HEK293 (cell line): ENCODE data around the gene RPL10.

Experiments
- EGR2 ChIP-seq: fragments of 450-650 bp; formaldehyde crosslinking; IDR thresholded peaks from 2 replicates; pipeline ENCODE4 v1.5.1; 2016; ENCODE audit warnings: low read depth, missing biosample characterization, missing genetic modification characterization
- FEZF1 ChIP-seq: fragments of 450-650 bp; formaldehyde crosslinking; IDR thresholded peaks from 2 replicates; pipeline ENCODE4 v1.5.1; 2016; ENCODE audit warnings: missing biosample characterization, missing genetic modification characterization
- GLI2 ChIP-seq: fragments of 450-650 bp; formaldehyde crosslinking; IDR thresholded peaks from 2 replicates; pipeline ENCODE4; 2017; ENCODE audit warnings: missing biosample characterization, missing genetic modification characterization, low read depth, borderline replicate concordance
- GLIS2 ChIP-seq: fragments of 450-650 bp; formaldehyde crosslinking; IDR thresholded peaks from 2 replicates; pipeline ENCODE4 v1.5.1; 2016; ENCODE audit warnings: missing biosample characterization, missing genetic modification characterization
- OVOL3 ChIP-seq: fragments of 450-650 bp; formaldehyde crosslinking; IDR thresholded peaks from 2 replicates; pipeline ENCODE4 v1.5.1; 2016; ENCODE audit warnings: missing biosample characterization, missing genetic modification characterization
- WT1 ChIP-seq: fragments of 450-650 bp; formaldehyde crosslinking; IDR thresholded peaks from 2 replicates; pipeline ENCODE4 v1.5.1; 2016; ENCODE audit warnings: missing biosample characterization, missing genetic modification characterization
- ZBTB6 ChIP-seq: fragments of 450-650 bp; formaldehyde crosslinking; IDR thresholded peaks from 2 replicates; pipeline ENCODE4 v1.5.1; 2017; ENCODE audit warnings: missing biosample characterization, missing genetic modification characterization
- ZFP41 ChIP-seq: fragments of 450-650 bp; formaldehyde crosslinking; IDR thresholded peaks from 2 replicates; pipeline ENCODE4 v1.5.1; 2016; ENCODE audit warnings: missing biosample characterization, missing genetic modification characterization, borderline replicate concordance
- ZNF19 ChIP-seq: fragments of 450-650 bp; formaldehyde crosslinking; IDR thresholded peaks from 2 replicates; pipeline ENCODE4; 2016; ENCODE audit warnings: missing biosample characterization, missing genetic modification characterization, low read depth
- ZNF211 ChIP-seq: fragments of 450-650 bp; formaldehyde crosslinking; IDR thresholded peaks from 2 replicates; pipeline ENCODE4 v1.5.1; 2016; ENCODE audit warnings: low read depth, missing biosample characterization, missing genetic modification characterization
- ZNF223 ChIP-seq: fragments of 450-650 bp; formaldehyde crosslinking; IDR thresholded peaks from 2 replicates; pipeline ENCODE4 v1.5.1; 2016; ENCODE audit warnings: missing biosample characterization, missing genetic modification characterization
- ZNF266 ChIP-seq: fragments of 450-650 bp; formaldehyde crosslinking; IDR thresholded peaks from 2 replicates; pipeline ENCODE4 v1.5.1; 2016; ENCODE audit warnings: missing biosample characterization, missing genetic modification characterization, low read depth
- ZNF292 ChIP-seq: fragments of 450-650 bp; formaldehyde crosslinking; IDR thresholded peaks from 2 replicates; pipeline ENCODE4 v1.5.1; 2016; ENCODE audit warnings: low read depth, missing biosample characterization, missing genetic modification characterization, borderline replicate concordance
- ZNF324 ChIP-seq: fragments of 450-650 bp; formaldehyde crosslinking; IDR thresholded peaks from 2 replicates; pipeline ENCODE4 v1.5.1; 2016; ENCODE audit warnings: missing biosample characterization, missing genetic modification characterization
- ZNF366 ChIP-seq: fragments of 450-650 bp; formaldehyde crosslinking; conservative IDR thresholded peaks from 2 replicates; pipeline ENCODE4 v1.5.1; 2016; ENCODE audit warnings: missing biosample characterization, missing genetic modification characterization
- ZNF48 ChIP-seq: fragments of 450-650 bp; formaldehyde crosslinking; IDR thresholded peaks from 2 replicates; pipeline ENCODE4 v1.5.1; 2016; ENCODE audit warnings: missing biosample characterization, missing genetic modification characterization
- ZNF514 ChIP-seq: fragments of 450-650 bp; formaldehyde crosslinking; IDR thresholded peaks from 2 replicates; pipeline ENCODE4 v1.5.1; 2016; ENCODE audit warnings: missing biosample characterization, missing genetic modification characterization
- ZNF548 ChIP-seq: fragments of 450-650 bp; formaldehyde crosslinking; IDR thresholded peaks from 2 replicates; pipeline ENCODE4 v1.5.1; 2016; ENCODE audit warnings: missing biosample characterization, missing genetic modification characterization
- ZNF560 ChIP-seq: fragments of 450-650 bp; formaldehyde crosslinking; IDR thresholded peaks from 2 replicates; pipeline ENCODE4 v1.5.1; 2017; ENCODE audit warnings: missing biosample characterization, missing genetic modification characterization, borderline replicate concordance
- ZNF621 ChIP-seq: fragments of 450-650 bp; formaldehyde crosslinking; IDR thresholded peaks from 2 replicates; pipeline ENCODE4 v1.5.1; 2017; ENCODE audit warnings: missing biosample characterization, missing genetic modification characterization
- ZSCAN16 ChIP-seq: fragments of 450-650 bp; formaldehyde crosslinking; IDR thresholded peaks from 2 replicates; pipeline ENCODE4 v1.5.1; 2016; ENCODE audit warnings: missing biosample characterization, missing genetic modification characterization
- ZXDB ChIP-seq: fragments of 450-650 bp; formaldehyde crosslinking; IDR thresholded peaks from 2 replicates; pipeline ENCODE4 v1.5.1; 2016; ENCODE audit warnings: missing biosample characterization, missing genetic modification characterization
- TF ChIP-seq, protein P1 (sequence below): fragments of 450-650 bp; formaldehyde crosslinking; conservative IDR thresholded peaks from 2 replicates; pipeline ENCODE4 v1.5.1; 2016; ENCODE audit warnings: low read depth, missing biosample characterization, missing genetic modification characterization
- TF ChIP-seq, protein P2 (sequence below): fragments of 450-650 bp; formaldehyde crosslinking; IDR thresholded peaks from 2 replicates; pipeline ENCODE4 v1.5.1; 2017; ENCODE audit warnings: missing biosample characterization, missing genetic modification characterization
- TF ChIP-seq, protein P3 (sequence below): fragments of 450-650 bp; formaldehyde crosslinking; IDR thresholded peaks from 2 replicates; pipeline ENCODE4 v1.5.0; 2017; ENCODE audit warnings: missing biosample characterization, missing genetic modification characterization, borderline replicate concordance
- TF ChIP-seq, protein P4 (sequence below): fragments of 450-650 bp; formaldehyde crosslinking; optimal IDR thresholded peaks from 2 replicates; pipeline ENCODE3; 2016; ENCODE audit warnings: missing biosample characterization, mild to moderate bottlenecking, missing genetic modification characterization
- TF ChIP-seq, protein P5 (sequence below): fragments of 450-650 bp; formaldehyde crosslinking; IDR thresholded peaks from 2 replicates; pipeline ENCODE4 v1.5.1; 2016; ENCODE audit warnings: missing biosample characterization, missing genetic modification characterization

The RPL10 gene

DNA sequence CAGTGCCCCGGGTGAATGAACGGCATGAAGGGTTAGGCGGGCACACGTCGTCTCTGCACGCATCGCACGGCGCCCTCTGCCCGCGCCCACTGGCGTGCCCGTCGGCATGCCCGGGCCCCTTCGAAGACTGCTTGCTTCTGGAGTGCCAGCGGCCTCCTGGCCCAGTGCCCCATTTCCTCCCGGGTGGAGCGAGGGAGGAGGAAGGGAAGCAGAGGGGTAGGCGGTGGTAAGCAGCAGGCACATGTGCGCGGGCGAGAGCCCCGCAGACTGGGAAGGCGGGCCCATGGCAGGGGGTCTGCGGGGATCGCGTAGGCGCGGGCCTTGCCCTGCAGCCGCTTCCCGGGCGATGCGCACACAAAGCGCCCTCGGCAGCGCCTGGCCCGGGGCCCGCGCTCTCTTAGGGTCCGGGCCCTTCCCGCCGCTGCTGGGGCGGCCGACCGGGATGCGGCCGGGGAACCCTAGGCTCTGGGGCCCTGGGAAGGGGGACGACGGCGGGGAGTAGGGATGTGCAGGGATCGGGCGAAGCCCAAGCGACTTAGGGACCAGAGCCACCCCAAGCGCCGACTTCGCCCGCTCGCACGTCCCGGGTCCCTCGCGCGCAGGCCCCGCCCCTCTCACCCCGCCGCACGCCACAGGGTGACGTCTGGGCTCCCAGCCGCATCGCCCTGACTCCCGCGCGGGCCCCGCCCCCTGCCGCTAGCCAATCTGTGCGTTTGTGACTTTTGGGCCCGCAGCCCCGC lies 19.9 kb upstream of the RPL10 start (continued):
- no peak for TF ChIP-seq ZNF621 (tag by site-specific recombination)
- TF ChIP-seq ZNF48 (tag by site-specific recombination): no peak
- no peak for TF ChIP-seq WT1 (tag by site-specific recombination)
- peak; percentile 16; the same call in 1 of the 2 replicates for TF ChIP-seq ZXDB (tag by site-specific recombination)
- TF ChIP-seq ZNF19: no peak
- TF ChIP-seq, protein P1, sequence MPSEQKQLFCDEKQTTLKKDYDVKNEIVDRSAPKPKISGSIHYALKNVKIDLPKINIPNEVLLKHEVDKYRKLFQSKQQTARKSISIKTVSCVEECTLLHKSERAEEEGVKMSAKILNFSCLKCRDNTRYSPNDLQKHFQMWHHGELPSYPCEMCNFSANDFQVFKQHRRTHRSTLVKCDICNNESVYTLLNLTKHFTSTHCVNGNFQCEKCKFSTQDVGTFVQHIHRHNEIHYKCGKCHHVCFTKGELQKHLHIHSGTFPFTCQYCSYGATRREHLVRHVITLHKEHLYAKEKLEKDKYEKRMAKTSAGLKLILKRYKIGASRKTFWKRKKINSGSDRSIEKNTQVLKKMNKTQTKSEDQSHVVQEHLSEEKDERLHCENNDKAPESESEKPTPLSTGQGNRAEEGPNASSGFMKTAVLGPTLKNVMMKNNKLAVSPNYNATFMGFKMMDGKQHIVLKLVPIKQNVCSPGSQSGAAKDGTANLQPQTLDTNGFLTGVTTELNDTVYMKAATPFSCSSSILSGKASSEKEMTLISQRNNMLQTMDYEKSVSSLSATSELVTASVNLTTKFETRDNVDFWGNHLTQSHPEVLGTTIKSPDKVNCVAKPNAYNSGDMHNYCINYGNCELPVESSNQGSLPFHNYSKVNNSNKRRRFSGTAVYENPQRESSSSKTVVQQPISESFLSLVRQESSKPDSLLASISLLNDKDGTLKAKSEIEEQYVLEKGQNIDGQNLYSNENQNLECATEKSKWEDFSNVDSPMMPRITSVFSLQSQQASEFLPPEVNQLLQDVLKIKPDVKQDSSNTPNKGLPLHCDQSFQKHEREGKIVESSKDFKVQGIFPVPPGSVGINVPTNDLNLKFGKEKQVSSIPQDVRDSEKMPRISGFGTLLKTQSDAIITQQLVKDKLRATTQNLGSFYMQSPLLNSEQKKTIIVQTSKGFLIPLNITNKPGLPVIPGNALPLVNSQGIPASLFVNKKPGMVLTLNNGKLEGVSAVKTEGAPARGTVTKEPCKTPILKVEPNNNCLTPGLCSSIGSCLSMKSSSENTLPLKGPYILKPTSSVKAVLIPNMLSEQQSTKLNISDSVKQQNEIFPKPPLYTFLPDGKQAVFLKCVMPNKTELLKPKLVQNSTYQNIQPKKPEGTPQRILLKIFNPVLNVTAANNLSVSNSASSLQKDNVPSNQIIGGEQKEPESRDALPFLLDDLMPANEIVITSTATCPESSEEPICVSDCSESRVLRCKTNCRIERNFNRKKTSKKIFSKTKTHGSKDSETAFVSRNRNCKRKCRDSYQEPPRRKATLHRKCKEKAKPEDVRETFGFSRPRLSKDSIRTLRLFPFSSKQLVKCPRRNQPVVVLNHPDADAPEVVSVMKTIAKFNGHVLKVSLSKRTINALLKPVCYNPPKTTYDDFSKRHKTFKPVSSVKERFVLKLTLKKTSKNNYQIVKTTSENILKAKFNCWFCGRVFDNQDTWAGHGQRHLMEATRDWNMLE (tag by site-specific recombination): no peak
- TF ChIP-seq ZNF292 (tag by site-specific recombination): no peak
- TF ChIP-seq ZNF560 (tag by site-specific recombination): no peak
- peak; percentile 82 for TF ChIP-seq GLIS2
- TF ChIP-seq ZBTB6 (tag by site-specific recombination): 0 out of 2 replicates have a peak, but pooled peaks have one; percentile 29
- TF ChIP-seq ZNF266 (tag by site-specific recombination): no peak
- no peak for TF ChIP-seq GLI2 (tag by site-specific recombination)
- TF ChIP-seq ZFP41 (tag by site-specific recombination): no peak
- TF ChIP-seq ZNF324 (tag by site-specific recombination): no peak
- no peak for TF ChIP-seq OVOL3 (tag by site-specific recombination)
- TF ChIP-seq ZNF211 (tag by site-specific recombination): no peak
- TF ChIP-seq, protein P2, sequence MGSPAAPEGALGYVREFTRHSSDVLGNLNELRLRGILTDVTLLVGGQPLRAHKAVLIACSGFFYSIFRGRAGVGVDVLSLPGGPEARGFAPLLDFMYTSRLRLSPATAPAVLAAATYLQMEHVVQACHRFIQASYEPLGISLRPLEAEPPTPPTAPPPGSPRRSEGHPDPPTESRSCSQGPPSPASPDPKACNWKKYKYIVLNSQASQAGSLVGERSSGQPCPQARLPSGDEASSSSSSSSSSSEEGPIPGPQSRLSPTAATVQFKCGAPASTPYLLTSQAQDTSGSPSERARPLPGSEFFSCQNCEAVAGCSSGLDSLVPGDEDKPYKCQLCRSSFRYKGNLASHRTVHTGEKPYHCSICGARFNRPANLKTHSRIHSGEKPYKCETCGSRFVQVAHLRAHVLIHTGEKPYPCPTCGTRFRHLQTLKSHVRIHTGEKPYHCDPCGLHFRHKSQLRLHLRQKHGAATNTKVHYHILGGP (tag by site-specific recombination): no peak
- no peak for TF ChIP-seq FEZF1 (tag by site-specific recombination)
- TF ChIP-seq EGR2 (tag by site-specific recombination): peak; percentile 89
- TF ChIP-seq, protein P3, sequence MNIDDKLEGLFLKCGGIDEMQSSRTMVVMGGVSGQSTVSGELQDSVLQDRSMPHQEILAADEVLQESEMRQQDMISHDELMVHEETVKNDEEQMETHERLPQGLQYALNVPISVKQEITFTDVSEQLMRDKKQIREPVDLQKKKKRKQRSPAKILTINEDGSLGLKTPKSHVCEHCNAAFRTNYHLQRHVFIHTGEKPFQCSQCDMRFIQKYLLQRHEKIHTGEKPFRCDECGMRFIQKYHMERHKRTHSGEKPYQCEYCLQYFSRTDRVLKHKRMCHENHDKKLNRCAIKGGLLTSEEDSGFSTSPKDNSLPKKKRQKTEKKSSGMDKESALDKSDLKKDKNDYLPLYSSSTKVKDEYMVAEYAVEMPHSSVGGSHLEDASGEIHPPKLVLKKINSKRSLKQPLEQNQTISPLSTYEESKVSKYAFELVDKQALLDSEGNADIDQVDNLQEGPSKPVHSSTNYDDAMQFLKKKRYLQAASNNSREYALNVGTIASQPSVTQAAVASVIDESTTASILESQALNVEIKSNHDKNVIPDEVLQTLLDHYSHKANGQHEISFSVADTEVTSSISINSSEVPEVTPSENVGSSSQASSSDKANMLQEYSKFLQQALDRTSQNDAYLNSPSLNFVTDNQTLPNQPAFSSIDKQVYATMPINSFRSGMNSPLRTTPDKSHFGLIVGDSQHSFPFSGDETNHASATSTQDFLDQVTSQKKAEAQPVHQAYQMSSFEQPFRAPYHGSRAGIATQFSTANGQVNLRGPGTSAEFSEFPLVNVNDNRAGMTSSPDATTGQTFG (tag by site-specific recombination): no peak
- no peak for TF ChIP-seq ZNF514 (tag by site-specific recombination)
- TF ChIP-seq, protein P4, sequence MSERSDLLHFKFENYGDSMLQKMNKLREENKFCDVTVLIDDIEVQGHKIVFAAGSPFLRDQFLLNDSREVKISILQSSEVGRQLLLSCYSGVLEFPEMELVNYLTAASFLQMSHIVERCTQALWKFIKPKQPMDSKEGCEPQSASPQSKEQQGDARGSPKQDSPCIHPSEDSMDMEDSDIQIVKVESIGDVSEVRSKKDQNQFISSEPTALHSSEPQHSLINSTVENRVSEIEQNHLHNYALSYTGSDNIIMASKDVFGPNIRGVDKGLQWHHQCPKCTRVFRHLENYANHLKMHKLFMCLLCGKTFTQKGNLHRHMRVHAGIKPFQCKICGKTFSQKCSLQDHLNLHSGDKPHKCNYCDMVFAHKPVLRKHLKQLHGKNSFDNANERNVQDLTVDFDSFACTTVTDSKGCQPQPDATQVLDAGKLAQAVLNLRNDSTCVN (tag by site-specific recombination): no peak
- TF ChIP-seq, protein P5, sequence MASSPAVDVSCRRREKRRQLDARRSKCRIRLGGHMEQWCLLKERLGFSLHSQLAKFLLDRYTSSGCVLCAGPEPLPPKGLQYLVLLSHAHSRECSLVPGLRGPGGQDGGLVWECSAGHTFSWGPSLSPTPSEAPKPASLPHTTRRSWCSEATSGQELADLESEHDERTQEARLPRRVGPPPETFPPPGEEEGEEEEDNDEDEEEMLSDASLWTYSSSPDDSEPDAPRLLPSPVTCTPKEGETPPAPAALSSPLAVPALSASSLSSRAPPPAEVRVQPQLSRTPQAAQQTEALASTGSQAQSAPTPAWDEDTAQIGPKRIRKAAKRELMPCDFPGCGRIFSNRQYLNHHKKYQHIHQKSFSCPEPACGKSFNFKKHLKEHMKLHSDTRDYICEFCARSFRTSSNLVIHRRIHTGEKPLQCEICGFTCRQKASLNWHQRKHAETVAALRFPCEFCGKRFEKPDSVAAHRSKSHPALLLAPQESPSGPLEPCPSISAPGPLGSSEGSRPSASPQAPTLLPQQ: no peak
- TF ChIP-seq ZNF366 (tag by site-specific recombination): peak; percentile 48; the same call in 1 of the 2 replicates
- TF ChIP-seq ZNF548 (tag by site-specific recombination): no peak
- no peak for TF ChIP-seq ZSCAN16
- no peak for TF ChIP-seq ZNF223 (tag by site-specific recombination)
